GDM1 (cell line): Measurements from ENCODE around the gene ANAPC5.
A peak's percentile ranks its signal among the peaks of the same experiment; 100 is the strongest.
"Not testable (repeated sequence)": the region's sequence is repeated elsewhere in the genome, so short reads cannot be mapped to it uniquely, and the experiment has no call there.

Experiments
- DNase-seq: peaks from one replicate; lab custom pipeline; 2025; lab: John Stamatoyannopoulos, UW

ANAPC5 gene

GRCh38 chr12:121314431-121314830, 37.8 kb downstream of the ANAPC5 start:
- no peak for DNase-seq

- not testable (repeated sequence) for DNase-seq
These were observed 42.0 kb downstream of the ANAPC5 start for GRCh38 chr12:121310231-121310630.

- not testable (repeated sequence) for DNase-seq
These were observed 44.8 kb downstream of the ANAPC5 start for GRCh38 chr12:121307397-121307796.

- DNase-seq = no peak
These were observed 47.9 kb downstream of the ANAPC5 start for GRCh38 chr12:121304306-121304705.

GRCh38 chr12:121301876-121302275, 50.3 kb downstream of the ANAPC5 start:
- no peak for DNase-seq

GRCh38 chr12:121300083-121300819, 52.0 kb downstream of the ANAPC5 start:
- DNase-seq = no peak

- no peak for DNase-seq
These were observed 52.5 kb downstream of the ANAPC5 start for GRCh38 chr12:121299662-121300061.

GRCh38 chr12:121298411-121298810, 53.8 kb downstream of the ANAPC5 start:
- not testable (repeated sequence) for DNase-seq

- peak; percentile 6 for DNase-seq
These were observed 54.7 kb downstream of the ANAPC5 start for GRCh38 chr12:121297435-121297991.

- peak; percentile 86 for DNase-seq
These were observed 55.4 kb downstream of the ANAPC5 start, which contains the start of gene CAMKK2 for GRCh38 chr12:121296618-121297434. CAMKK2 (minus strand) TSS chr12:121296709; CDS start chr12:121274526, 22,183 bp downstream.

- DNase-seq = no peak
These were observed 56.2 kb downstream of the ANAPC5 start for GRCh38 chr12:121295746-121296617.

GRCh38 chr12:121295116-121295745, 57.0 kb downstream of the ANAPC5 start:
- DNase-seq = no peak

- DNase-seq = no peak
These were observed 57.9 kb downstream of the ANAPC5 start for GRCh38 chr12:121294151-121294889.

- no peak for DNase-seq
These were observed 58.6 kb downstream of the ANAPC5 start for GRCh38 chr12:121293603-121294002.

GRCh38 chr12:121290410-121290809, 61.8 kb downstream of the ANAPC5 start:
- DNase-seq = no peak

GRCh38 chr12:121289962-121290361, 62.2 kb downstream of the ANAPC5 start:
- DNase-seq = no peak

GRCh38 chr12:121288986-121289385, 63.2 kb downstream of the ANAPC5 start:
- DNase-seq = no peak

GRCh38 chr12:121288158-121288845, 63.9 kb downstream of the ANAPC5 start:
- DNase-seq = no peak

GRCh38 chr12:121287267-121287954, 64.8 kb downstream of the ANAPC5 start:
- DNase-seq = no peak
